Measurements from ENCODE around the gene TCF4. TPM values are rescaled to one million over a fixed set of nuclear protein-coding genes. Genes with fewer than 3 reads are reported as not detected.
A peak's percentile ranks its signal among the peaks of the same experiment; 100 is the strongest.

Gene TCF4
- total RNA-seq, 6 donors from 2014 or later = 70.6 to 115 (median 92.4) TPM

DNA sequence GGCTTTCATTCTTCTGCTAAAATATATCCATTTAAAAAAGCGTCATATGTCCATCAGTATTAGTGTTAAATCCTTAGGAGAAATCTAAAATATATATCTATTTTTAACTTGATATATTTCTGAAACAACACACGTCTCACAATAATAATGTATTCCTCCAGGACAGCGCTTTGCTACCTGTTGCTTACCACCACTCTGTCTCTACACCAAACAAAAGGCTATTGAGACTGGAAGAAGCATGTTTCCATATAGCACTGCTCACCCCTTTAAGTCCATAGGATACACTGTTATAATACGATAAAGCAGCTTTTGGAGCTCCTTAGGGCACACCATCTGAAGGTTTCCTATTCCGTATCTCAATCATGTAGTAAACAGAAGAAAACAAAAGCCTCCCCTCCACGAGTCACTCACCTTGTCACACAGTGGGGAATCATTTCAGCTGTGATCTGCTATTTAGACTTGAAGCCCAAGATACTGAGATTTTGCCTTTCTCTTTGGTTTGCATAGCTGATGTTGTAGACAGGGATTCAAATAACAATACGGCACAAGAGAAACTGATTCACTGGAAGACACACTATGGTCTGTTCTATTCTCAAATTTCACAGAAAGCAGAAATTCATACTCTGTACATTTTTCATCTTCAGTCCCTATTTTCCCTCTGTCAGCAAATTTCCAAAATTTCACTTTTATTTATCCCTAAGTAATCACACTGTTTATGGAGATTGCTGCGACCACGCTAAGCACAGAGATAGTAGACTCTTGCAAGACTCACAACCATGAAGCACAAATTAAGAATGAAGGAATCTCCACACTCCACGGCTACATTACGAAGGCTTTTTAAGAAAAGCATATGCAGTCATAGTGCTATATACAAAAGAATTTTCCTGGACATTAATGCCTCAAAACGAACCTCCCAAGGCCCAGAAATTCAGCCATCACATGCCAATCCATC is 187.1 kb downstream of the TCF4 start:
- ATAC-seq (ENCODE audit: low FRiP score in 2 of 2) (peak in 1 of 2 donors; percentile 3), DNase-seq (no peak)
- Histone ChIP-seq H3K4me1 (peaks cover 0 to 22% (median 15%) of the 10 kb centered on the region in 4 donors), H3K4me3 (peak overlapping the region in 3 of 4 donors; percentile 12 to 34 (median 23)), H3K27me3 (no peaks in the 10 kb centered on the region), H3K36me3 (no peaks in the 10 kb centered on the region), H3K9me3 (no peaks in the 10 kb centered on the region), H3K27ac (peak overlapping the region; percentile 59 to 79 (median 68))
- no peak for TF ChIP-seq POLR2AphosphoS5 (IDR thresholded peaks at IDR 0.05)
- WGBS, 2 donors = 64 to 69% methylated on average over 12 of the region's 12 CpGs

DNA sequence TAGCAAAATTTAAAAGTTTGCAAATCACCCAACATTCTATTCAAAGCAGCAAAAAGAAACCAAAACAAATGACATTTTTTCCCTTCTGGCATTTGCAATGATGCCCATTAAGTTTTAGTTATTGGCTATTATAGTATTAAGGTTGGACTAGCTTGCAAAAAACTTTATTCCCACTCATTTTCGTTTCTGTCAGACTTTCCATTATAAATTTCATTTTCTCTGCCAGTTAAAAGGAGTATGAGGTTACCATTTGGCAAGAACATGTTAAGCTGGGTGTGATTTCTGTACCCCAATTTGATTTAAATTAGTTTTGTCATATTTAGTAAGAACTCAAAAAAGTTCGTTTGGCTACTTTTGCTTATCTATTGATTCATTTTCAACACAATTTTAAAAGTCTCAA is 187.9 kb downstream of the TCF4 start:
- no peak for ATAC-seq (ENCODE audit: low FRiP score in 2 of 2)
- Histone ChIP-seq H3K27me3 (no peaks in the 10 kb centered on the region), H3K27ac (peak overlapping the region in 3 of 4 donors; percentile 27 to 79 (median 65)), H3K9me3 (no peaks in the 10 kb centered on the region), H3K36me3 (no peaks in the 10 kb centered on the region), H3K4me1 (peaks cover 0 to 26% (median 9%) of the 10 kb centered on the region in 4 donors), H3K4me3 (peak overlapping the region in 1 of 4 donors; percentile 34)
- 57 to 68% methylated on average over 2 of the region's 2 CpGs for WGBS, 2 donors
- DNase-seq = no peak
- TF ChIP-seq POLR2AphosphoS5 (IDR thresholded peaks at IDR 0.05) (no peak), EP300 (IDR thresholded peaks at IDR 0.05) (no peak), POLR2A (IDR thresholded peaks at IDR 0.05) (no peak)
- TF ChIP-seq, protein P1, sequence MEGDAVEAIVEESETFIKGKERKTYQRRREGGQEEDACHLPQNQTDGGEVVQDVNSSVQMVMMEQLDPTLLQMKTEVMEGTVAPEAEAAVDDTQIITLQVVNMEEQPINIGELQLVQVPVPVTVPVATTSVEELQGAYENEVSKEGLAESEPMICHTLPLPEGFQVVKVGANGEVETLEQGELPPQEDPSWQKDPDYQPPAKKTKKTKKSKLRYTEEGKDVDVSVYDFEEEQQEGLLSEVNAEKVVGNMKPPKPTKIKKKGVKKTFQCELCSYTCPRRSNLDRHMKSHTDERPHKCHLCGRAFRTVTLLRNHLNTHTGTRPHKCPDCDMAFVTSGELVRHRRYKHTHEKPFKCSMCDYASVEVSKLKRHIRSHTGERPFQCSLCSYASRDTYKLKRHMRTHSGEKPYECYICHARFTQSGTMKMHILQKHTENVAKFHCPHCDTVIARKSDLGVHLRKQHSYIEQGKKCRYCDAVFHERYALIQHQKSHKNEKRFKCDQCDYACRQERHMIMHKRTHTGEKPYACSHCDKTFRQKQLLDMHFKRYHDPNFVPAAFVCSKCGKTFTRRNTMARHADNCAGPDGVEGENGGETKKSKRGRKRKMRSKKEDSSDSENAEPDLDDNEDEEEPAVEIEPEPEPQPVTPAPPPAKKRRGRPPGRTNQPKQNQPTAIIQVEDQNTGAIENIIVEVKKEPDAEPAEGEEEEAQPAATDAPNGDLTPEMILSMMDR (IDR thresholded peaks at IDR 0.05) = no peak

DNA sequence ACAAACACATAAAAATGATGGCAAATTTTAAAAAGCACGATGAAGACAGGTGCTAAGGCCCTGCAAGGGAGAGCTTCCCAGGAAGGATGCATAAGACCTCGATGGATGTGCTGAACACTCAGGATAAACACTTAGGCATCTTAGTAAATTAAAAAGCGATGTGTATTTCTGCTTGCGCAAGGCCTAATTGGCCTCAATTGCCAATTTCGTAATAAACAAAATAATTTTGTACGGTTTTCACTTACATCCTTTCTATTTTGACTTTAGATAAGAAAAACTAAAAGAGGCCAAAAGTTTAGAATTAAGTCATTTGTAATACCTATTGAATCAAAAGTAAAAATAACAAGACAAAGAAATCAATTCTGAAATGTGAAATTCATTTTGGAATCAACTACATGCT is 189.1 kb downstream of the TCF4 start:
- Histone ChIP-seq H3K27ac (peak overlapping the region in 1 of 4 donors; percentile 79), H3K4me3 (no peak overlapping the region), H3K4me1 (peaks cover 0 to 24% (median 11%) of the 10 kb centered on the region in 4 donors), H3K36me3 (no peaks in the 10 kb centered on the region), H3K27me3 (no peaks in the 10 kb centered on the region), H3K9me3 (no peaks in the 10 kb centered on the region)
- no peak for TF ChIP-seq EP300 (IDR thresholded peaks at IDR 0.05)
- no peak for TF ChIP-seq POLR2A (IDR thresholded peaks at IDR 0.05)
- no peak for TF ChIP-seq POLR2AphosphoS5 (IDR thresholded peaks at IDR 0.05)
- TF ChIP-seq, protein P1 (IDR thresholded peaks at IDR 0.05) = no peak
- DNase-seq (no peak), ATAC-seq (ENCODE audit: low FRiP score in 2 of 2) (no peak)
- WGBS, 2 donors = 65 to 71% methylated on average over 6 of the region's 6 CpGs

DNA sequence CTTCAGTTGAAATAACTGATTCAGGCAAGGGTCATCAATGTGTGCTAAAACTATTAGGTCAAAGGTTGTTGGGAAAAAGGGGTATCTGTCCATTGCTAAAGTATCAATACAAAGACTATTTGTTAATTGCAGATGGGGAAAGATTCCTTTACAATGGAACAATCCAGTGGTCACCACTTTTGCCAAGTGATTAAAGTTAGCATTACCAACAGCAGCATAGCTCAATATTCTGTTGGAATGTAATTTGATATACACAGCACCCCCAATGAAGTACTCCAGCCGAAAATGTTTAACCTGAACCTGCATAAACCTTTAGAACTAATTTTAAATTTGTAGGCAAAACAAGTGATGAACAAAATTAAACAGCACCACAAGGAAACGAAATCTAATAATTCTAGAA is 191.0 kb downstream of the TCF4 start:
- 43 to 85% methylated on average over 2 of the region's 2 CpGs for WGBS, 2 donors
- no peaks in the 10 kb centered on the region for H3K27me3 ChIP-seq

More for the DNA sequence above, 191.0 kb downstream of the TCF4 start:
- DNase-seq = no peak
- no peak for TF ChIP-seq POLR2AphosphoS5 (IDR thresholded peaks at IDR 0.05)
- no peak for TF ChIP-seq EP300 (IDR thresholded peaks at IDR 0.05)
- TF ChIP-seq, protein P1 (IDR thresholded peaks at IDR 0.05) = no peak
- no peak for TF ChIP-seq POLR2A (IDR thresholded peaks at IDR 0.05)
- H3K4me1 ChIP-seq = peaks cover 0 to 24% (median 9%) of the 10 kb centered on the region in 4 donors
- no peak for ATAC-seq (ENCODE audit: low FRiP score in 2 of 2)
- no peaks in the 10 kb centered on the region for H3K36me3 ChIP-seq
- H3K4me3 ChIP-seq = no peak overlapping the region
- no peaks in the 10 kb centered on the region for H3K9me3 ChIP-seq
- no peak overlapping the region for H3K27ac ChIP-seq

Data from upper lobe of left lung (tissue), 6 donors.